Neural cell (in vitro differentiated cells): Measurements from ENCODE around the gene KCNJ16. TPM values are rescaled to one million over a fixed set of nuclear protein-coding genes. Genes with fewer than 3 reads are reported as not detected.

ENCODE experiments used
- H2AFZ ChIP-seq: fragments of 200-600, 300-800 bp; sonication (generic), shearing (Covaris generic); 2 replicates; pipeline ENCODE4 v1.6.0; 2014; ENCODE audit warnings: low read depth, mild to moderate bottlenecking, antibody characterized with exemption, low read length, moderate library complexity
- H3F3A ChIP-seq: fragments of 200-600 bp; shearing (Covaris generic); 2 replicates; pipeline ENCODE4 v1.6.1; 2016; ENCODE audit warnings: mild to moderate bottlenecking, moderate library complexity, mixed read lengths, antibody characterized with exemption, low read length; ENCODE audit not compliant: insufficient read depth, poor library complexity, severe bottlenecking
- H3K27ac ChIP-seq: fragments of 200-600, 300-800 bp; sonication (generic), shearing (Covaris generic); 2 replicates; pipeline ENCODE4 v1.5.1; 2014; ENCODE audit warnings: mild to moderate bottlenecking, low read length, moderate library complexity
- H3K27me3 ChIP-seq: fragments of 300-800, 200-600 bp; sonication (generic), shearing (Covaris generic); 2 replicates; pipeline ENCODE4 v1.6.0; 2014; ENCODE audit warnings: mild to moderate bottlenecking, low read depth, low read length, moderate library complexity; ENCODE audit not compliant: insufficient read depth
- H3K36me3 ChIP-seq: fragments of 300-800, 200-600 bp; sonication (generic), shearing (Covaris generic); 2 replicates; pipeline ENCODE4 v1.5.1; 2014; ENCODE audit warnings: mild to moderate bottlenecking, antibody characterized with exemption, low read length, moderate library complexity; ENCODE audit not compliant: insufficient read depth
- H3K4me2 ChIP-seq: fragments of 300-800, 200-600 bp; sonication (generic), shearing (Covaris generic); 2 replicates; pipeline ENCODE4 v1.6.0; 2014; ENCODE audit warnings: mild to moderate bottlenecking, low read length
- H3K4me3 ChIP-seq: fragments of 300-800, 200-600 bp; sonication (generic), shearing (Covaris generic); 2 replicates; pipeline ENCODE4 v1.5.1; 2014; ENCODE audit warnings: mild to moderate bottlenecking, low read length, moderate library complexity
- H3K79me2 ChIP-seq: fragments of 200-600 bp; shearing (Covaris generic); replicated peaks from 2 replicates; pipeline ENCODE4 v1.6.0; 2014; ENCODE audit warnings: mild to moderate bottlenecking, low read length, moderate library complexity; ENCODE audit not compliant: insufficient read depth
- H3K9ac ChIP-seq: fragments of 300-800, 200-600 bp; sonication (generic), shearing (Covaris generic); 2 replicates; pipeline ENCODE4 v1.6.1; 2016; ENCODE audit warnings: mild to moderate bottlenecking, low read length, mixed read lengths
- H3K9me2 ChIP-seq: fragments of 200-600 bp; shearing (Covaris generic); 2 replicates; pipeline ENCODE4 v1.6.1; 2016; ENCODE audit warnings: mild to moderate bottlenecking, low read length, mixed read lengths; ENCODE audit not compliant: insufficient read depth
- H3K9me3 ChIP-seq: fragments of 200-600, 300-800 bp; sonication (generic), shearing (Covaris generic); 2 replicates; pipeline ENCODE4 v1.6.1; 2016; ENCODE audit warnings: mild to moderate bottlenecking, mixed run types, low read length, moderate library complexity, mixed read lengths
- H4K20me1 ChIP-seq: fragments of 200-600 bp; shearing (Covaris generic); 2 replicates; pipeline ENCODE4 v1.6.1; 2016; ENCODE audit warnings: mild to moderate bottlenecking, mixed run types; ENCODE audit not compliant: insufficient read depth
- CTCF ChIP-seq: fragments of 450-650 bp; IDR thresholded peaks from 2 replicates; pipeline ENCODE4 v1.5.1; 2014; ENCODE audit warnings: antibody characterized with exemption, mild to moderate bottlenecking, moderate library complexity; ENCODE audit not compliant: poor library complexity, severe bottlenecking
- EZH2 ChIP-seq: fragments of 200-600, 300-800 bp; shearing (Covaris generic), sonication (generic); IDR thresholded peaks from 2 replicates; pipeline ENCODE4 v1.6.1; 2014; ENCODE audit warnings: antibody characterized with exemption, low read length, borderline replicate concordance, mild to moderate bottlenecking; ENCODE audit not compliant: insufficient read depth, poor library complexity, severe bottlenecking
- RAD21 ChIP-seq: fragments of 450-650 bp; conservative IDR thresholded peaks from 2 replicates; pipeline ENCODE4 v1.6.1; 2014; ENCODE audit warnings: antibody characterized with exemption, mild to moderate bottlenecking, moderate library complexity
- REST ChIP-seq: IDR thresholded peaks from 2 replicates; pipeline ENCODE4 v1.6.1; 2012; ENCODE audit warnings: borderline replicate concordance
- SMC3 ChIP-seq: fragments of 450-650 bp; conservative IDR thresholded peaks from 2 replicates; pipeline ENCODE4 v1.6.1; 2014; ENCODE audit warnings: antibody characterized with exemption, mild to moderate bottlenecking, moderate library complexity; ENCODE audit not compliant: poor library complexity
- polyA plus RNA-seq: library from polyadenylated mRNA; depleted of rRNA; stranded (reverse); fragments of >200 nt; gene quantifications from 2 replicates; pipeline ENCODE4 v1.2.3, GENCODE V29; 2014

The KCNJ16 gene
- polyA plus RNA-seq, 1 donor from 2014 or later = 1.7 TPM

GRCh38 chr17:70114405-70114804, 39.4 kb downstream of the KCNJ16 start:
- Histone ChIP-seq H3K4me2 (no peak overlapping the region), H2AFZ (no peak overlapping the region), H3K4me3 (no peak overlapping the region), H3K79me2 (no peaks in the 10 kb centered on the region), H3F3A (no peaks in the 10 kb centered on the region), H3K27ac (no peak overlapping the region), H4K20me1 (no peaks in the 10 kb centered on the region), H3K27me3 (no peaks in the 10 kb centered on the region), H3K9me3 (no peaks in the 10 kb centered on the region), H3K36me3 (no peaks in the 10 kb centered on the region), H3K9me2 (no peaks in the 10 kb centered on the region), H3K9ac (no peak overlapping the region)
- TF ChIP-seq REST (no peak), RAD21 (no peak), SMC3 (no peak), CTCF (no peak)

- Histone ChIP-seq H3K9ac (no peak overlapping the region), H3K4me2 (no peak overlapping the region), H3K27ac (no peak overlapping the region), H3K9me2 (no peaks in the 10 kb centered on the region), H3K9me3 (no peaks in the 10 kb centered on the region), H2AFZ (no peak overlapping the region), H3K27me3 (no peaks in the 10 kb centered on the region), H4K20me1 (no peaks in the 10 kb centered on the region), H3K4me3 (no peak overlapping the region), H3K79me2 (no peaks in the 10 kb centered on the region), H3F3A (no peaks in the 10 kb centered on the region), H3K36me3 (no peaks in the 10 kb centered on the region)
- TF ChIP-seq CTCF = no peak
- TF ChIP-seq REST = no peak
- no peak for TF ChIP-seq EZH2
Observed at GRCh38 chr17:70115126-70115525, 40.1 kb downstream of the KCNJ16 start.
